Activated B cell treated with CpG ODN at 0.5 μM for 24 hours (primary cell): Measurements from ENCODE around the gene ETV3. TPM values are rescaled to one million over a fixed set of nuclear protein-coding genes. Genes with fewer than 3 reads are reported as not detected.

Experiments used
- ATAC-seq: fragments of 200-7000 bp; cut with Tn5 transposase; one replicate; pipeline ENCODE4 v1.10.0; 2021; ENCODE audit warnings: low read depth, mild to moderate bottlenecking, moderate library complexity
- CTCF ChIA-PET: fragments of 350-600 bp; sonication (Branson Sonifier 250); formaldehyde crosslinking; loops from one replicate; lab custom pipeline; 2021; ENCODE audit warnings: antibody characterized with exemption; lab: Charles Lee
- POLR2A ChIA-PET: fragments of 350-600 bp; sonication (Branson Sonifier 250); formaldehyde crosslinking; loops from one replicate; lab custom pipeline; 2021; ENCODE audit warnings: antibody characterized with exemption; lab: Charles Lee
- DNase-seq: peaks from one replicate; pipeline ENCODE4 v3.0.0; 2022
- H3K27ac Mint-ChIP-seq: one replicate; pipeline ENCODE4 v1.8.0; 2020; ENCODE audit warnings: mixed read lengths
- H3K27me3 Mint-ChIP-seq: one replicate; pipeline ENCODE4 v1.8.0; 2021; ENCODE audit warnings: mixed read lengths
- H3K36me3 Mint-ChIP-seq: one replicate; pipeline ENCODE4 v1.8.0; 2021; ENCODE audit warnings: low read depth, mixed read lengths
- H3K4me1 Mint-ChIP-seq: one replicate; pipeline ENCODE4 v1.8.0; 2021; ENCODE audit warnings: mixed read lengths
- H3K4me3 Mint-ChIP-seq: one replicate; pipeline ENCODE4 v1.8.0; 2020; ENCODE audit warnings: mild to moderate bottlenecking, mixed read lengths
- H3K9me3 Mint-ChIP-seq: one replicate; pipeline ENCODE4 v1.8.0; 2020; ENCODE audit warnings: mixed read lengths
- CTCF ChIP-seq: fragments of 200-600 bp; IDR thresholded peaks from one replicate; pipeline ENCODE4 v1.8.0; 2022; ENCODE audit warnings: antibody characterized with exemption, mild to moderate bottlenecking
- intact Hi-C: fragments of 100-400 bp; cut with micrococcal nuclease; formaldehyde crosslinking; loops from one replicate; pipeline ENCODE4 v1.15.1; 2024
- total RNA-seq: library from RNA; stranded (reverse); gene quantifications from 2 replicates; pipeline ENCODE4 v1.2.3, GENCODE V29; 2022

ETV3 gene
- total RNA-seq, 1 donor from 2014 or later: 31.3 TPM

GRCh38 chr1:157181258-157181657 lies 43.1 kb upstream of the ETV3 start:
- ChIA-PET POLR2A (interaction anchor here (0.6 kb wide), 1 partner anchor 1735 kb away, joined by 3 read pairs; no protein-coding TSS in a partner anchor), CTCF (no interaction called here)
- no peaks in the 10 kb centered on the region for H3K9me3 Mint-ChIP-seq
- H3K27me3 Mint-ChIP-seq: peaks cover 19% of the 10 kb centered on the region
- no peak for DNase-seq
- no peak overlapping the region for H3K27ac Mint-ChIP-seq
- no peak overlapping the region for H3K4me3 Mint-ChIP-seq
- intact Hi-C loops: no loop called here
- no peaks in the 10 kb centered on the region for H3K36me3 Mint-ChIP-seq
- no peaks in the 10 kb centered on the region for H3K4me1 Mint-ChIP-seq
- no peak for ATAC-seq
- no peak for TF ChIP-seq CTCF

GRCh38 chr1:157178490-157178889 lies 40.3 kb upstream of the ETV3 start:
- intact Hi-C loops: no loop called here
- H3K36me3 Mint-ChIP-seq: no peaks in the 10 kb centered on the region
- DNase-seq (no peak), ATAC-seq (no peak)
- H3K27me3 Mint-ChIP-seq: peaks cover 16% of the 10 kb centered on the region
- H3K4me3 Mint-ChIP-seq: no peak overlapping the region
- TF ChIP-seq CTCF: no peak
- no peak overlapping the region for H3K27ac Mint-ChIP-seq
- CTCF ChIA-PET: no interaction called here
- no peaks in the 10 kb centered on the region for H3K4me1 Mint-ChIP-seq
- POLR2A ChIA-PET: interaction anchor here (0.7 kb wide), 1 partner anchor 225 kb away, joined by 11 read pairs; no protein-coding TSS in a partner anchor
- H3K9me3 Mint-ChIP-seq: no peaks in the 10 kb centered on the region

- intact Hi-C loops: no loop called here
- ATAC-seq: no peak
- Mint-ChIP-seq H3K4me1 (no peaks in the 10 kb centered on the region), H3K27me3 (peaks cover 19% of the 10 kb centered on the region), H3K9me3 (no peaks in the 10 kb centered on the region), H3K27ac (no peak overlapping the region), H3K4me3 (no peak overlapping the region), H3K36me3 (no peaks in the 10 kb centered on the region)
- POLR2A ChIA-PET: no interaction called here
- CTCF ChIA-PET: no interaction called here
- no peak for TF ChIP-seq CTCF
- no peak for DNase-seq
Observed at GRCh38 chr1:157177733-157178394, 39.7 kb upstream of the ETV3 start.

- no peak for ATAC-seq
- Mint-ChIP-seq H3K27ac (no peak overlapping the region), H3K4me3 (no peak overlapping the region), H3K4me1 (no peaks in the 10 kb centered on the region), H3K36me3 (no peaks in the 10 kb centered on the region), H3K27me3 (peaks cover 23% of the 10 kb centered on the region), H3K9me3 (no peaks in the 10 kb centered on the region)
- DNase-seq: no peak
- POLR2A ChIA-PET: no interaction called here
- intact Hi-C loops: no loop called here
- no peak for TF ChIP-seq CTCF
- CTCF ChIA-PET: interaction anchor here (0.9 kb wide), 1 partner anchor 86 kb away, joined by 4 read pairs; no protein-coding TSS in a partner anchor
Observed at GRCh38 chr1:157176591-157177121, 38.5 kb upstream of the ETV3 start.

- ATAC-seq (no peak), DNase-seq (no peak)
- no peaks in the 10 kb centered on the region for H3K36me3 Mint-ChIP-seq
- TF ChIP-seq CTCF: no peak
- intact Hi-C loops: no loop called here
- ChIA-PET CTCF (interaction anchor here (1.1 kb wide), 1 partner anchor 330 kb away, joined by 3 read pairs; no protein-coding TSS in a partner anchor), POLR2A (no interaction called here)
- H3K27ac Mint-ChIP-seq: no peak overlapping the region
- no peaks in the 10 kb centered on the region for H3K4me1 Mint-ChIP-seq
- H3K9me3 Mint-ChIP-seq: no peaks in the 10 kb centered on the region
- no peak overlapping the region for H3K4me3 Mint-ChIP-seq
- H3K27me3 Mint-ChIP-seq: peaks cover 21% of the 10 kb centered on the region
Observed at GRCh38 chr1:157176016-157176415, 37.8 kb upstream of the ETV3 start.
